DMS153 treated with DMSO at 0.1 percent for 48 hours (cell line): ENCODE data around the gene L3MBTL3.

Experiments used
- DNase-seq: peaks from one replicate; lab custom pipeline; 2025; ENCODE audit not compliant: unreplicated experiment; lab: John Stamatoyannopoulos, UW

The L3MBTL3 gene

GRCh38 chr6:130026859-130027258, 8.5 kb downstream of the L3MBTL3 start:
- DNase-seq = no peak

- DNase-seq = no peak
Measured at GRCh38 chr6:130027948-130028347, 9.6 kb downstream of the L3MBTL3 start.

GRCh38 chr6:130029163-130029562, 10.8 kb downstream of the L3MBTL3 start:
- DNase-seq = no peak

DNA sequence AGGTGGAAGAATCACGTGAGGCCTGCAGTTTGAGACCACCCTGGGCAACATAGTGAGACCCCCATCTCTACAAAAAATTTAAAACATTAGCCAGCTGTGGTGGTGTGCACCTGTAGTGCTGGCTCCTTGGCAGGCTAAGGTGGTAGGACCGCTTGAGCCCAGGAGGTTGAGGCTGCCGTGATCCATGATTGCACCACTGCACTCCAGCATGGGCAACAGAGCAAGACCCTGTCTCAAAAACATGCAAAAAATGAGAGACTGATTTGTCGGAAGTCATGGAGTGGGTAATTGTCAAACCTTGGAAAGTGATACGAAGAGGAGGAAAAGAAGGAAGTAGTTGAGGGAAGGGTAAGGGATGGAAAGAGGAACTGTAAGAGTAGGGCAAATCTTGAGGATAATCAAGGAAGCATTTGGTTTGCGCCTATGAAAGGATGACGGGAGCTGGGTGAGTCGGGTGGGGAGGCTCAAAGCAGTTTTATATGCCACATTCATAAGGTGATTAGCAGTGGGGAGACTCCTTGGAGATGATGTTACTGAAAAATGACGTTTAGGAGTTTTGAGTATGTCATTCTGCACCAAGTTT, 14.5 kb downstream of the L3MBTL3 start:
- DNase-seq = no peak

- no peak for DNase-seq
Measured at GRCh38 chr6:130033949-130034348, 15.6 kb downstream of the L3MBTL3 start.

DNA sequence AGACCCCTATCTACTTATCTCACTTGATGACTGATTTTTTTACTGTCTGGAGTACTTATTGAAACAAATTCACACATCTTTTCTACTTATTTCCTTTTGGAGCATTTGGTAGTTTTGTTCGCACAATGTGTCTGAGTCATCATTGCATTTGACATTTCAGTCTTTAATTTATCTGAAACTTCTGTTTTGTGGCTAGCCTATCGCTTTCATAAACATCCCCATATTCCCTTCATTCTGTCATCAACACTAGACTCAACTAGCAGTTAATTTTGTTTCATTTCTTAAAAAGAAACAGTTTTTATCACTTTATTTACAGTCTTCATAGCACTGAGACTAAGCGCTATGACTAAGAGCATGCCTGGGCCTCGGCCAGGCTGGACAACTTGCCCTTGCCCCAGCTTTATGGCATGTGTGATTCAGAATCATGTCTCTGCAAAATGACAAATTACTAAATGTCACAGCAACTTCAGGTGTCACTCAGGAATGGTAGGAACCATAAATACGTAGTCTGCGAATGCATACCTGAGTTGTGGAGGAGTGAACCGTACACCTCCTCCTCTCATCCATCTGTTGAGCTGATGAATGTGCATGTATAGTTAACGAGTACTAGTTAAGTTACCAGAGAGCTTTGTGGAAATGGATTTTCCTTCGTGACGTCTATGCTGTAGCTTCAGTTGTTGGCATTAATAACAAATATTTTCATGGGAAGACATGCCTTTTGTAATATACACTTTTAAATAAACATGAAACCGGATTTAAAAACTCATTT, 16.2 kb downstream of the L3MBTL3 start:
- no peak for DNase-seq

DNA sequence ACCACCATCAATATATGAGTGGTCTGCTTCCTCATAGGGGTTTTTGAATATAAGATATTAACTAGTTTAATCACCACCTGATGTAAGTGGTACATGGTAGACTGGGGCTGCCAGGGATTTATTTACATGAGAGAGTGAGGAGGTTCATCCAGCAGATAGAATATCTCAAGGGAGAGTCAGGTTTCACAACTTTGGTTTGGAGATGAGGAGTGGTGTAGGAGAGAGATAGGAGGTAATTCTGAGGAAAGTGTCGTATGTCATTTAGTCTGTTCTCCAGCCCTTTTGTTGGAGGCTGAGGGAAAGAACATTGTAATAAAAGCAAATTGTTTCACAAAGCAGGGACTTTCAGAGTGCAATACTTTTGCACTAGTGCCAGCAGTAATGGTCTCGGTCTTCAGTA, 16.8 kb downstream of the L3MBTL3 start:
- no peak for DNase-seq

DNA sequence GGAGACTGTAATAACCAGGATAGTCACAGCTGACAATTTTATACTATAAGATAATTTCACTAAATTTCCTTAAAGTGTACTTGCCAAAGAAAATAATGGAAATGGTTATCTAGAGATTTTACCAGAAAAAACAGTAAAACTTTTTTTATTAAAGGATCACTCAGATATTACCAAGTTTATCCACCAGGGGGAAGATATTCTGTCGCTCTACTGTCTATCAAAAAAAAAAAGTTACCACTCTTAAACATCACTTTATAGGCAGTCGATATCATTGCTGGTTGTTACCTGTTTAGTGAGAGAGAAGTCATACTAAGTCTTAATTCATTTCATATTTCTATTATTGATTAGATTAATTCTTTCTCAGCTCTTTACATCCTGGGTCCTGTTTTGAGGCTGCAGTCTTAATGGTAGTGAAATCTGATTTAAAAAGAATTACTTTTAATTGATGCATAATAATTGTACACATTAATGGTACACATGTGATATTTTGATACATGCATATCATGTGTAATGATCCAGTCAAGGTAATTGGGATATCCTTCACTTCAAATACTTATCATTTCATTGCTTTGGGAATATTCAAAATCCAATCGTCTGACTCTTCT, 18.9 kb downstream of the L3MBTL3 start:
- no peak for DNase-seq

DNA sequence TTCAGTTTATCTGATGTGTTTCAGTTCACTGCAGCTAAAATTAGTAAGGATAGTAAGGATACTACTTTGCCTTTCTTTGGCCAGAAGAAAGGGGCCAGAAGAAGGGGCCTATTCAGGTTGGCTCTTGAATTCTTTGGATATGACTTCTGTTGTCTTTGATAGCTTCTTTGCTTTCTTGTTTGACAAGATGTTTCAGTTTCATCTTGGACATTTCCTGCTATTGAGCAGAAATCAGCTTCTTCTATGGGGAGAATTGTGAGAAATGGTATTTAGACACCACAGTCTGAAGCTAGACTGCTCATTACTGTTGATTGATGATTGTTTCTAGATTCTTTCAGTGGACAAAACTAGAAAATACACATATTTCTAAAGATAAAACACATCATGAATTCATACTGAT, 23.2 kb downstream of the L3MBTL3 start:
- no peak for DNase-seq

DNA sequence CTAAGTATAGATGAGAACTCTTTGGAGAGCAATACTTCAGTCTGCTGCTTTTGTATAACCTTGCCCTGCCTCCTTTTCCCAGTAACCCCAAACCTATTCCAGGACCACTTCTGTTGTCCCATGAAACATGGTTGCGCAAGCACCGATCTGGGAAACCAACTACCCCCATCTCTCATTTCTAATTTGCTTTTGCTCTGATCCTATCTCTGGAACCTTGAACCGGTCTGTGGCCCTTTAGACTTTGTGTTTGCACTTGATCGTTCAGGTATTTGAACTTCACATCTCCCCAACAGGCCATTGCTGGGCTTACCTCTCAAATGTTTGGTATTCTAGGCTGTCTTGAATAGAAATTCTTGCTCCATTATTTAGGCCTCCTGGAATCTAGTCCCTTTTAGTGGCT, 25.0 kb downstream of the L3MBTL3 start:
- no peak for DNase-seq

- DNase-seq = no peak
Measured at GRCh38 chr6:130045622-130046021, 27.2 kb downstream of the L3MBTL3 start.

DNA sequence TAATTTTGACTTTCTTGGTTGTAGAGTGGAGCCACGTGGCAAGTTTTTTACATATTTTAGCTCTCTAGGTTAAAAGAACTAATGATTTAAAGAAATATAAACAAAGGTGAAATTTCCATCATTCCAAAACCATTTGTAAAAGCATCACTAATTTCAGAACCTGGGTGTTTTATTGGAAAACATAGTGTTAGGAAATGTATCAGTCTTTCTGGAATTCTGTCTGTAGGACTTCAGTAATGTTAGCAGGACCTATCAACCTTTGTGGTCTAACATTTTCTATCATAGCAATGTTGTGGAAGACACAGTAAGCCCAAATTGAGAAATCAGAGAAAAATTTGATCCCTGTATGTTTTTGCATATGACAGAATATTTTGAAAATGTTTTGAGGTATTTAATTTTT, 28.3 kb downstream of the L3MBTL3 start:
- no peak for DNase-seq

GRCh38 chr6:130047088-130047995, 29.0 kb downstream of the L3MBTL3 start:
- DNase-seq = no peak

GRCh38 chr6:130050230-130050629, 31.8 kb downstream of the L3MBTL3 start:
- DNase-seq = no peak

- DNase-seq = no peak
Measured at GRCh38 chr6:130054725-130055124, 36.3 kb downstream of the L3MBTL3 start.

- no peak for DNase-seq
Measured at GRCh38 chr6:130055271-130055670, 36.9 kb downstream of the L3MBTL3 start.

DNA sequence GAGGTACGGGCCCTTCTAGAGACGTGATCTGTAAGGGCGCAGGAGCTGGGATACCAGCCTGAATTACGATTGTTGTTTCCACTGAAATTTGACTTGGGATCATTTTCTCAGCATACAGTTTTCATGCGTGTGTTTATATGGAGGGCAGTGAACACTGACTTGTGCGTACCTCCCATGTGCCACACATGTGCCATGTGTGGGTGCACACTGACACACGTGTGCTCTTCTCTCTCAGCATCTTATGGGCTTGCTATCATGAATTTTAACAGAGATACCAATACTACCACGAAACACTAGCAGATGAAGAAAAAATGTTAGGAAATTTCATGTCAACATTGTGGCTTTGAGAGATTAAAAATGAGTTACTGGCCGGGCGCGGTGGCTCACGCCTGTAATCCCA, 39.1 kb downstream of the L3MBTL3 start:
- no peak for DNase-seq

- no peak for DNase-seq
Measured at GRCh38 chr6:130063806-130064205, 45.4 kb downstream of the L3MBTL3 start.

GRCh38 chr6:130065609-130066156, 47.3 kb downstream of the L3MBTL3 start:
- DNase-seq = no peak

GRCh38 chr6:130069485-130069884, 51.1 kb downstream of the L3MBTL3 start:
- DNase-seq = no peak

GRCh38 chr6:130070326-130070725, 51.9 kb downstream of the L3MBTL3 start:
- DNase-seq = no peak
